Limb (tissue), 2 donors: ENCODE measurements around the gene GIGYF2.

Experiments
- DNase-seq, 2 donors: peaks; one replicate each; pipeline ENCODE4 v3.0.0-alpha.2; 2016; ENCODE audit errors: extremely low spot score in 2 of 2

The GIGYF2 gene

DNA sequence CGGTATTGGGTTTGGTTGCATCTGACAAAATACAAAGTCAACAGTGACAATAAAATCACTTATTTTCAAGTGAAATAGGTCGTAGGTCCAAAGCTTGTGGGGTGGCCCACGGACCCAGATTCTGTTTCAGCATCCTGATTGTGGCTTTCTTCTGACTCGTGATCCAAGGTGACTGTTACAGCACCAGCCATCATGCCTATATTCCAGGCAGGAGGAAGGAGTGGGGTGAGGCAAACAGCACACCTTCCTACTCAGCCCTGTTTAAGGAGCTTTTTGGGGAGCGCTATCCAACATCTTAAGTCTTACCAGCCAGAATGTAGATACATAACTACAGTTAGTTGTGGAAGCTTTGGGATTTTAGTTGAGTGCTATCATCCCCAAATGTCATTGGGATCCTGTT is 164.2 kb downstream of the GIGYF2 start:
- DNase-seq = no peak

DNA sequence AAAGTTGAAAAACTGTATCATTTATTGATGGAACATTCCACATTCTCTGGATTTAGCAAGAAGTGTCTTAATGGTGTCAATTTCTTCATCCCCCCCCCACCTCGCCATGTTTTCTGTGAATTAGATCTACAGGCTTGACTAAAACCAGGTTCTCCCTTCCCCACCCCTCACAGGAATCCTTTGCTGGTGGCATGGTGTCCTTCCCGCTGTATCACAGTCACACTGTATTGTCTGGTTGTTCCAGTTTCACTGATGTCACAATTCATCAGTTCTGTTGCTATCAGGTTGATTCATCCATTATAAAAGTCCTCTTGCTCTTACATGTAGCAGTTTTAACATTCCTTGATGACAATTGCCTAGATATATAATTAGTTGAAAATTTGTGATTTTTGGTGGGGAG is 166.9 kb downstream of the GIGYF2 start:
- DNase-seq = no peak

DNA sequence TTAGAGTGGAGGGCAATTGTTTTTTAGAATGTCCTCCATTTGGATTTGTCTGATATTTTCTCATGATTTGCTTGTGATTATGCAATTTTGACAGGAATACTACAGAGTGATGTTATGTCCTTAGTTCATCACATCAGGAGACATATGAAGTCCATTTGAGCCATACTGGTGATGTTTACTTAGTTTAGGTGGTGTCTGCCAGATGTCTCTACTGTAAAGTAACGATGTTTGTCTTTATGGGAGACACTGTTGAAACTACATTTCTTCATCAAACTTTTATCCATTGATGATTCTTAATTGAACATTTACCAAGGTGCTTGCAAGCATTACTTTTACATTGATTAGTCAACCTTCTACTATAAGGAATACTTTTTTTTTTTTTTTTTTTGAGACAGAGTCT is 168.0 kb downstream of the GIGYF2 start:
- DNase-seq = no peak

DNA sequence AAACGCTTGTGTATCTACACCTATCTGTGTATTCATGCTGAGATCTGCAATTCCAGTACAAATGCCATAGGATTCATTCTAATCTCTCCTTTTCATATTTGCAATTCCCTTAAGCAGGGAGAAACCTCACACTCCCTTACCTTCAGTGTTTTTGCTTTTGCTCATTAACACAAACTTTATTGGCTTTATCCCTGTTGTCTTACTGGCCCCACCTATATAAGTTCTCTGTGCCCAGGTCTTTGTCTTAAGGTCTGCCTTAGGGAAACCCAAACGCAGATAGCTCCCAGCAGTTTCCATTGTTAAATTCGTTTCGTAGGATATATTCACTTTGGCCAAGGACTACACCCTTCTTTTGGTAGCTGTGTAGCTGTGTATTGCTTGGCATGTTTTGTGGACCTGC is 169.0 kb downstream of the GIGYF2 start:
- DNase-seq = no peak

DNA sequence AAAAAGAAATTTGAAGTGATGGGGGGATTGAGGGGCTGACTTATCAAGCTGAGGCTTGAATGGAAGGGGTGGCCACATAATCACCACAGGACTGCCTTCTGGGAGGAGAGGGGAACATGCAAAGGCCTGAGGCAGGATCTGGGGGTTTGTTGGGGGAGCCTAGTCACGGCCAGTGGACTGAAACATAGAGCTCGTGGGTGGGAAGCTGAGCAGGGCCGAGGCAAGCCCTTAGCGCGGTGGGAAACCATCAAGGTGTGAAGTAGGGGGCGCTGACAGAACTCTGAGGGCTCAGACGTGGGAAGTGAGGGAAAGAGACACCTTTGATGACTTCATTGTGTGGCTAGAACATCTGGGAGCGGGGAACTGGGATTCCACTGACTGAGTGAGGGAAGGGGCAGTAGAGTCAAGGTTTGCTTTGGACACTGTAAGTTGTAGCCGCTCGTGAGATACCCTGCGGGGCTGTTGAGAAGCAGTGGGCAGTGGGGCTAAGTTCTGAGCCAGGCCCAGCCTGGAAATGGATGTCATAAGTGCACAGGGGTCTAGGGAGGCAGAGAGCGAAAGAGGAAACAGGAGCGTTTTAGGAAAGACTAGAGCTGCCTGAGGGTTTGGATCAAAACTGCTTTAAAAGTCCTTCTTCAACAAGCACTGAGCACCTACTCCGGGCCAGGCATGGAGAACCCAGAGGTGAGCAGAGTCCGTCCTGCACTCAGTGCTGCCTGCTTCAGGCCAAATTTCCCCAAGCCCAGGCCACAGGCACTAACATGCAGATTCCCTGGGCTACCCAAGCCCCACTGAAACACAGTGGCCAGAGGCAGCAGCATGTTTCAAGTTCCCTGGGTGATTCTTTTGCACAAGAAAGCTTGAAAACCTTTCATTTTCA is 172.2 kb downstream of the GIGYF2 start:
- DNase-seq = no peak

DNA sequence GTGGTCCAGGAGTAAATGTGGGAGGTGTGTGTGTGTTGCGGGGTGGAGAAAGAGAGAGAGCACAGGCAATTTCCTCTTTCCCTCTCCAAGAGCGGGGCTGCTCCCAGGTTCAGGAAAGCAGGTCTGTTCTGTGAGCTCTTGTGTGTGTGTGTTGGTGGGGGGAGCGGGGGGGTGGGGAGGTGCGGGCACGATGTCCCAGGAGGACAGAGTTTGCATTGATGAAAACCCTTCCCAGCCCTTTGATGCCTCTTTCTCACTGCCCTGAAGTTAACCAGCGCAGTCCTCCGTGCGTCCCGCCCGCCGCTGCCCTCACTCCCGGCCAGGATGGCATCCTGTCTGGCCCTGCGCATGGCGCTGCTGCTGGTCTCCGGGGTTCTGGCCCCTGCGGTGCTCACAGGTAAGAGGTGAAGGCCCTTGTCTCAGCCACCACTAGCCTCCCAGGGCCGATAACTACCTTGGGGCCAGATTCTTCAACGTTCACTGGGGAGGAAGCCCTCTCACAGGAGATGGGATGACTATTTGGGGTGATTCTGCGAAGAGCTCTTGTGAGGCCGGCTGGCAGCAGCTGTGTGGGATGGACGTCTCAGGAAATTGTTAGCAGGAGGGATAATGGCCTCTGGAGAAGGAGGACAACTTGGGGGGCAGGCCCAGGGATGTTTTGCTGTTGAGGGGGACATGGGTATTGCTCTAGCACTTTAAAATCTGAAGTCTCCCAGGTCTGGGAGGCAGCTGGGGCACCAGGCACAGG is 173.1 kb downstream of the GIGYF2 start, which contains the start of gene SNORC:
Gene SNORC, plus strand, starts transcription at position 247 of the 748 bp plus-strand sequence. Its CDS starts 78 bp downstream, at position 325.
- no peak for DNase-seq

DNA sequence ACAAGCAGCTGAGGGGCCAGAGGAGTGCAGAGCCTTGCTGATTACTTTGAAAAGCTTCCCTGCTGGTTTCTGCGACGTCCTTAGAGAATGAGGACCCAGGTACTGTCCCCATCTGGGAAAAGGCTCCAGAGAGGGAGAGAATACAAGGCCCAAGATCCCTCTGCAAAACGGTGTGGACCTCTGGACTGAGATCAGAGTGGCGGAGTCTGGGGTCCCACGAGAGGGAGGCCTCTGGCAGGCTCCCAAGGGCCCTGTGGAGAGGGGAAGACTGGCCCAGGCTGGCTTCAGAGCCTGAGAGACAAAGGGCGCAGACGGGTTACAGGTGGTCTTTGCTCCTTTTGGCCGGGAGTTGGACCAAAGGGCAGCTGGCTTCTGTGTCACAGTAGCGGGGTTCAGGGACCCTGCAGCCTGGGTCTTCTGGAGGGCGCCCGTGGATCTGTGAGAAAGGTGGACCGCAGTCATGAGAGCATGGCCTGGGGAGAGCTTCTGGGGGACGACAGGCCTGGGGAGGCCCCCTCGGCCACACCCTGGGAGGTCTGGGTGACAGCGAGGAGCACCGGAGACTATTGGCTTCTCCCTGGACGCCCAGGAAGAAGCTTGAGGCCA is 173.7 kb downstream of the GIGYF2 start:
- no peak for DNase-seq

DNA sequence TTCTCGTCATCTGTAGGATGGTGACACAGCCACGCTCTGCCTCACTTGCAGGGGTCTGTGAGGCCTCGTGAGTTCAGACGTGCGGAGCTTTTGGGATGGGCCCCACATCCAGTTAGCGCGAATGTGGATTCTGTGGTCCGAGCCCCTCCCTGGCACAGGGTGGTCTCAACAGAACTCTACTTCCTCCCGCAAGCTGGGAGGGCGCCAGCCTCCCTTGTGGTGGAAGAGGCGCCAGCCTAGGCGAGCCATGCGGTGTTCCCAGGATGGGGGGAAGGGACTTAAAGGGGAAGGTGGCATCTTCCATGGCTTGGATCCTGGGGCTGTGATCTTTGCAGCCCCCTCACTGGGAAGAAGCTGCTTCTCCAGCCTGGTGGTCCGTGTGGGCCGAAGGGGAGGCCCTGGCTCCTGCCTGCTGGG is 174.3 kb downstream of the GIGYF2 start:
- DNase-seq = no peak

DNA sequence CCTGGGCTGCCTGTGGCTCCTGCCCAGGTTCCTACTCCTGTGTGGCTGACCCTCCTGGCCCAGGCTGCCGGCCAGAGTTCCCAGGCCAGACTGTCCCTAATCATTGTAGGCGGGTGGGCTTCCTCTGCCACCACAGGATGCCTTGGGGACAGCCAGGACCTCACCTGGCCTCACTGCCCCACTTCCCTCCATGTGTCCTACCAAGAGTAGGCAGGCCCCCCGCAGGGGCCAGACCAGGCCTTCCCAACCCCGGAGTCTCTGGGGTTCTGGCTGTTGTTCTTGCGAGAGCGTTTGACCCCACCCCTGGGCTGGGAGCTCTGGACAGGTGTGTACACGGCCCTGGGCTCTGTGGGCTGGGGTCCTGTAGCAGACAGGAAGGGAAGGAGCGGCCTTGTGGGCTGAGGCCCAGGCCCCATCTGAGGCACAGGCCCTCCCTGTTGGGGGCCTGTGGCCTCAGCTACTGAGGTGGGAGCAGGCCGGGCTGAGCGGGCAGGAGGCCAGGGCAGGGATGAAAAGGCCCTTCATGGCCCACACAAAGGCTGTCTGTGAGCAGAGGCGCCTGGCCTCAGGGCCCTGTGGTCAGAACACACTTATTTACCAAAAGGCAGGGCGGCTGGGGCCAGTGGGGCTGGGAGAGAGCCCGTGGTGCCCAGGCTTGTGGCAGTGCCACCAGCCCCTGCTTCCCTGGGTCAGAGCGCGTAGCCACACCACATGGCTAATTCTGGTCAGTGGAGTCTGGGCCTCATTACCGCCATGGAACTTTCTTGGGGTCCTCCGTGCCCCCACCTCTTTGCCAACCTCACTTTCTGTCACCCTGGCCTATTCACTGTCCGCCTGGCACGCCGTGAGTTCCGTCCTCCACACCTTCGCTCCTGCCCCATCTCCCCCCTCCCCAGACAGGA is 175.0 kb downstream of the GIGYF2 start:
- peak; percentile 13 to 69 for DNase-seq

DNA sequence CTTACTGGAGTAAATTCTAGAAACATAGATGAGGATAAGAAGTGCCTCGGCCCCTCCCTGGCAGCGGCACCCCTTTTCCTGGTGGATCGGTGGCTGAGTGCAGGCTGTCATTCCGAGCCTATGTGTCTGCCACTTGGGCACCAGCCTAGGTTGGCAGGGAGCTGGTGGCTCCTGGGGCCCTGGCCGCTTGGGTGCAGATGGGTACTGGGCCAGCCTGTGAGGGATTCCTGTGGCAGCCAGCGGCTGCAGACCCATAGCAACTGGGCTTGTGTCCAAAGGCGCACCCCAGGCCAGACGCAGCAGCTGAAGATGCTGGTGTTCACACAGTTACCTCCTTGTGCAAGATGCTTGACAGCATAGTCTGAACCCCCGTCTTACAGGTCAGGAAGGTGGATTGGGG is 175.7 kb downstream of the GIGYF2 start:
- DNase-seq = no peak

DNA sequence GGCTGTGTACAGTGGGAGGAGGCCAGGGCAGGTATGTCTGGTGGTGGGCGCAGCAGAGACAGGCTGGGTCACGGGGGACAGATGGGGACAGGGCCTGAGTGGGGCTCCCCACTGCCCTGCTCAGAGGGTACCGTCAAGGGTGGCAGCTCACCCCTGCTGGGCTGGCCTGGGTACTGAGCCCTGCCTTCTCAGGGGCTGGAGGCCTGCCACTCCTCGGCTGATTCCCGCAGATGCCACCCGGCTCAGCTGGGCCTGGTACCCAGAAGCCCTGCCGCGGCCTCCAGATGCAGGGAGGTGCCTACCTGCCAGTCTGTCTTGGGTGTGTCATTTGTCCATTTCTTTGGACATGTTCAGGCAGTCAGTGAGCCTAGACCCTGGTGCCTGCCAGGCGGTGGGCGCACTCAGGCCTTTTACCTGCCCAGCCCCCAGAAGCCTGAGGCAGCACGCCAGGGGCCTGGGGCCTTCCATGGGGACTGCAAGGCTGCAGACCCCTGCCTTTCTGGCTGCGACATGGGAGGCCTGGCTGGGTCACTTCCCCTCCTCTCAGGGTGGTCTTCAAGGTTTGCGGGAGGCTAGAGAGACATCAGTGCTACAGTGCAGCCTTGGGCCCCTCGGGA is 176.3 kb downstream of the GIGYF2 start:
- peak in 1 of 2 donors; percentile 31 for DNase-seq

DNA sequence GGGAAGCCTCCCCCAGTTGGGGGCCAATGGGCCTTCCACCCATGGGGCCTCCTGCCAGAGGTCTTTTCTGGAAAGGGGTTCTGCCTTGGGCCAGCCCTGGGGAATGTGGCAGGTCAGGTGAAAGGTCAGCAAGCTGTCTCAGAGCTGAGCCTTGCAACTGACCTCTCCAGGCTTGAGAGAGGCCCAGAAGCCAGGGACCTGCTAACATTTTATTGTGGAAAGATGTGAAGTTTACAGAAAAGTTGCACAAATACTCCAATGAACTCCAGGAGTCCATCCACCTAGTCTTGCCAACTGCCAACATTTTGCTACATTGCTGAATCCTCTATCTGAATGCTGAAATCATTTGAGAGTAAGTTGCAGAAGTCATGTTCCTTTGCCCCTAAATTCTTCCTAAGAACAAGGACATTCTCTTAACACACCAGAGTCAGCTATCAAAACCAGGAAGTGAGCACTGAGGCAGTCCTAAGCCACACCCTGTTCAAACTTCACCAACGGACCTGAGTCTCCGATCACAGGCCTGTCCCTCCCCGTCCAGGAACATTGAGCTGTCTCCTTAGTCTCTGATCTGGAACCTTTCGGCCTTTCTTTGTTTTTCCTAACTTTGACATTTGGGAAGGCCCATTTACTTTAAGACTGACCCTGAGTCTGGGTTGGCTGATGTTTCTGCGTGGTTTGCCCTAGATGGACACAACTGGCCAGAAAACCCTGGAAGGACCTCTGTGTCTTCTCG is 176.9 kb downstream of the GIGYF2 start:
- no peak for DNase-seq

DNA sequence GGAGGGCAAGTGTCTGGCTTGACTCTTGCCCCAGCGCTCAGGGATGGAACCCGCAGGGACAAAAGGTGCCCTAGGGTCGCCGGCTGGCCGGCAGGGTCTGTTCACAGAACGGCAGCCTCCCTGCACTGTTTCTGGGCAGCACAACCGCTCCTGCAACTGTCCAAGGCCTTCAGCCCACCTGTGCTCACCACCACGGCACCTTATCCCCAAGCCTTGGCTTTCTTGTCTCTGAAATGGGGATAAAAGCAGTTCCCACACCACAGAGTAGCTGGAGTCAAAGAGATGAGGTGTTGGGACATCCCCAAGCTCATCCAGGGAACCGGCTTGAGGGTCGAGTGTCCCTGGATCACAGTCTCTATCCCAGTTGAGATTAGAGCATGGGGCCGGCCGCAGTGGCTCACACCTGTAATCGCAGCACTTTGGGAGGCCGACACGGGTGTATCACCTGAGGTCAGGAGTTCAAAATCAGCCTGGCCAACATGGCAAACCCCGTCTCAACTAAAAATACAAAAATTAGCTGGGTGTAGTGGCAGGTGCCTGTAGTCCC is 177.6 kb downstream of the GIGYF2 start:
- no peak for DNase-seq

DNA sequence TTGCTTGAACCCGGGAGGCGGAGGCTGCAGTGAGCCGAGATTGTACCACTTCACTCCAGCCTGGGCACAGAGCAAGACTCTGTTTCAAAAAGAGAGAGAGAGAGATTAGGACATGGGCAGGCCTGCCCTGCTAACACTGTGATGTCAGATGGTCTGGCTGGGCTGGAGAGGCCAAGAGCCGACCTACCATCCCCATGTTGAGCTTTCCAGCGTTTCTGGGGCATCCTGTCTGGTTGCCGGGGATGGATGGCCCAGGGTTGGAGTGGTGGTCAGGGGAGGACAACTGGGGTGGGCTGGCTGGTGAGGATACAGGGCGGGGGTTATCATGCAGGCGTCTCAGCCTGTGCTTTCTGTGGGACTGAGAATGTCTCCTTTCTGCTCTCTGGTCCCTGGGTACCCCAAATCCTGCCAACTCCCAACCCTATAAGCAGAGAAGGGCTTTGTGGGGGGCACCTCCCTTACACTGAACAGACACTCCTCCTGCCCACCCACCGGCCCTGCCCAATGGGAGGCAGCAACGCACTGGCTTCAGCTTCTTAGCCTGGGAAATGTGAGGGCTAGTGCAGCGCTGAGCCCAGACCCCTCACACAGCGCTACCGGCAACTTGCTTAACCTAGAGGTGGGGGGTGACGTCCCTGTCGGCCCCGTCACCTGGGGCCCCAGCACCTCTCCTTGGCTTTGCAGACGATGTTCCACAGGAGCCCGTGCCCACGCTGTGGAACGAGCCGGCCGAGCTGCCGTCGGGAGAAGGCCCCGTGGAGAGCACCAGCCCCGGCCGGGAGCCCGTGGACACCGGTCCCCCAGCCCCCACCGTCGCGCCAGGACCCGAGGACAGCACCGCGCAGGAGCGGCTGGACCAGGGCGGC is 178.4 kb downstream of the GIGYF2 start:
- no peak for DNase-seq

DNA sequence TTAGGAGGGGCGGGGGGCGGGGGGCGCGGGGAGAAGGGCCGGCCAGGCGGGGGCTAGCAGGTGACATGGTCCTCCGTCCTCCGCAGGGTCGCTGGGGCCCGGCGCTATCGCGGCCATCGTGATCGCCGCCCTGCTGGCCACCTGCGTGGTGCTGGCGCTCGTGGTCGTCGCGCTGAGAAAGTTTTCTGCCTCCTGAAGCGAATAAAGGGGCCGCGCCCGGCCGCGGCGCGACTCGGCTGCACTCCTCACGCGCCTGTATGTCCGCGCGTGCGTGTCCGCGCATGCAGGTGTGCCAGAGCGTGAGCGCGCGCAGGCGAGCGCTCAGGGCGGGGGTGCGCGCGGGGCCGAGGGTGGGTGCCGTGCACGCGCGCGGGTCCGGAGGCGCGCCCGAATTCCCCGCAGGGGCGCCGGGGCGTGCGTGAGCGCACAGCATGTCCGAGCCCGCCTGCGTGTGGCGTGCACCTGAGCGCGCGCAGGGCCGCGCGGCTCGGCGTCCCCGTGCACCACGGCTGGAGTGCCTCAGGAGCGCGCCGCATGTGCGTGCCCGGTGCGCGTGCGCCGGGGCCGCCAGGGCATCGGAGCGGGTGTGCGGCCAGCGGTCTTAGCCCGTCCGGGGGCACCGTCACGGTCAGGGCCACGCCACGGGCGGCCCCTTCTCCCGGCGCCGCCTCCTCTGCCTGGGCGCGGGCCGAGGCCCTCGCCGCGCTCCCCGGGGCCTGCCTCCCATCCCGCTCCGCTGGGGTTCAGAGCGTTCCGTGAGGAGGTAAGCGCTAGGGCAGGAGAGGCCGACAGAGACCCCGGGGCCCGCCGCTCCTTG is 179.2 kb downstream of the GIGYF2 start:
- peak in 1 of 2 donors; percentile 77 for DNase-seq

DNA sequence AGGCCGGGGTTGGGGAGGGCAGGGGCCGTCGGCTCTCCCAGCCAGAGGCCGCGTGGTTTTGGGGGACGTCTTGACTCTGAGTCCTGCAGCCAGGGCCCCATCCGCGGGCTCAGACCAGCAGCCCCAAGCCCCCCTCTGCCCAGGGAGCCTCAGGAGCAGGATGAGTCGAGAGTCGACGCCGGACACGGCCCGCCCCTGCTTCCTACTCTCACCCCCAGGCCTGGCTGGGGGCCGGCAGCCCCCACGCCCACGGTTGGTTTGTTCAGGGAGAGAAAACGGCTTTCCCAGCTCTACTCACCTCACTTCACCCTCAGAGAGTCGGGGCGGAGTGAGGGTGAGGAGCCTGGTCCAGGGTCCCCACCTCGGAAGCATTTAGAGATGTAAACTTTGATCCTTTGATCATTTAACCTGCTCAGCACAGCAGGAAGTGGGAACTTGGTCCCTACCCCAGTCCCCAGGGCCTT is 179.9 kb downstream of the GIGYF2 start:
- no peak for DNase-seq

DNA sequence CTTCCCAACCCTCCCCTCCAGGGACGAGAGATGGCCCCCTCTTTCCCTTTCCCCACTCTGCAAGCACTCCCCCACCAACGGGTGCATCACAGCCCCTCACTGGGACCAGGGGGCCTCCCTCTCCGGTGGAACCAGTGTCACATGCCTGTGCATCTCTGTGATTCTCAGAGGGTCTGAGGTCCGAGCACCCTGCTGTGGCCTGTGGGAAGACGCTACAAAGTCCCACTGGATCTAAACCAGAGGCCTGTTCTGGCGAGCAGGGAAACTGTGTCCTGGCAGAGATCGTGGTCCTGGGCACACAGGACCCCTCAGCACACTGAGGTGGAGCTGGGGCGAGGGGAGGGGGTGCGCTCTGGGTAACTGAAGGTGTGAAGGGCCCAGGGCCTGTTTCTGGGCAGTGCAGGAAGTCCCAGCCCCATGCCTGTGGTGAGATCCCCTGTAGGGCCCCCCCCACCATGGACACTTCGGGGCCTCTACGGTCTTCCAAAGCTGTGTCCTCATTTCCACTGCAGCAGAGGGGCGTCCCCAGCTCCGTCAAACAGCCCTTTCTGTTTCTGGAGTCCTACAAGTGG is 180.9 kb downstream of the GIGYF2 start:
- no peak for DNase-seq
